Measurements from ENCODE around the gene KRTAP12-1.
"Not testable (repeated sequence)": the region's sequence is repeated elsewhere in the genome, so short reads cannot be mapped to it uniquely, and the experiment has no call there.

- TF ChIP-seq CTCF (conservative IDR thresholded peaks at IDR 0.05; ENCODE audit: low read length); EZH2phosphoT487 (IDR thresholded peaks at IDR 0.05; ENCODE audit: borderline replicate concordance, low read depth, low read length): not testable (repeated sequence)
Observed at GRCh38 chr21:44661567-44661966, 20.4 kb downstream of the KRTAP12-1 start.

Data from OCI-LY7 (cell line).